ENCODE results near the gene KRT80.
A peak's percentile ranks its signal among the peaks of the same experiment; 100 is the strongest.

Gene KRT80

DNA sequence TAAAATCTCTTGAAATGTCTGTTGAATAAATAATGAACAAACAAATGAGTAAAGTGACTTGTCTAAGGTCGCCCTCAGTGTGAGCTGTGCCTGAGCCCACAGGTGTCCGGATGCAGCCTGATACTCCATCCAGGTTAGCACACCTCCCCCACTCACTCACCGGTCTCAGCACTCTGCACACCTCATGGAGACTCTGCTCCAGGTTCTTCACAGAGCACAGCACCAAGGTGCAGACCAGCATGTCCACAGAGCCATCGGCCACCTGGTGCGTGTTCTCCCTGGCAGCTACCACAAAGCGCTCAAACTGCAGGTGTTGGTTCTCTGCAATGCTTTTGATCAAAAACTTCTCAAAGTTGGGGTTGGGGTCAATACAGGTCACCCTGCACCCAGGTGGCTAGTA is 37.1 kb upstream of the KRT80 start:
- no peak for DNase-seq (ENCODE audit: low spot score)

DNA sequence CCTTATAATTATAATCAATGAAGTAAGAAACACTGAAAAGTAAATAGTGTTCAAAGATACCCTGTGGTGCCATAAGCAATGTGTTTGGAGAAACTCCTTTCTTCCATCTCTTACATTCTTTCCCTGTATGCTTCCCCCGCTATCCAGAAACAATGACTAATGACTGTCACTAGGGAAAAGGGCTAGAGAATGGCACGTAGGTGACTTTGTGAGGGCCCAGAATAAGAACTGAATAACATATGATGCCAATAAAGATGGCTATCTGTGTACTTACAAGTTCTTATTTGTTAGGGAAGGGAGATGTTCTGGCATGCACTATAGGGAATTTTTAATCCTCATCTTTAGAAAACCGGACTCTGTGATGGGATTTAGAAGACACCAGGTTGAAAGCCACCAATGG is 36.6 kb upstream of the KRT80 start:
- no peak for DNase-seq (ENCODE audit: low spot score)

DNA sequence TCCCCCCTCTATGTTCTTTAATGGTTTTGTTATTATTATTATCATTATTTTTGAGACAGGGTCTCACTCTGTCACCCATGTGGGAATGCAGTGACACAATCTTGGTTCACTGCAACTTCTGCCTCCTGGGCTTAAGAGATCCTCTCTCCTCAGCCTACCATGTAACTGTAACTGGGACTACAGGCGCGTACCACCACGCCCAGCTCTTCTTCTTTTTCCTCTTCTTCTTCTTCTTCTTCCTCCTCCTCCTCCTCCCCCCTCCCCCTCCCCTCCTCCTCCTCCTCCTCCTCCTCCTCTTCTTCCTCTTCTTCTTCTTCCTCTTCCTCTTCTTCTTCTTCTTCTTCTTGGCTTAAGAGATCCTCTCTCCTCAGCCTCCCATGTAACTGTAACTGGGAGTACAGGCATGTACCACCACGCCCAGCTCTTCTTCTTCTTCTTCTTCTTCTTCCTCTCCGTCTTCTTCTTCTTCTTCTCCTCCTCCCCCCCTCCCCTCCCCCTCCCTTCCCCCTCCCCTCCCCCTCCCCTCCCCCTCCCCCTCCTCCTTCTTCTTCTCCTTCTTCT is 35.9 kb upstream of the KRT80 start:
- no peak for DNase-seq (ENCODE audit: low spot score)

DNA sequence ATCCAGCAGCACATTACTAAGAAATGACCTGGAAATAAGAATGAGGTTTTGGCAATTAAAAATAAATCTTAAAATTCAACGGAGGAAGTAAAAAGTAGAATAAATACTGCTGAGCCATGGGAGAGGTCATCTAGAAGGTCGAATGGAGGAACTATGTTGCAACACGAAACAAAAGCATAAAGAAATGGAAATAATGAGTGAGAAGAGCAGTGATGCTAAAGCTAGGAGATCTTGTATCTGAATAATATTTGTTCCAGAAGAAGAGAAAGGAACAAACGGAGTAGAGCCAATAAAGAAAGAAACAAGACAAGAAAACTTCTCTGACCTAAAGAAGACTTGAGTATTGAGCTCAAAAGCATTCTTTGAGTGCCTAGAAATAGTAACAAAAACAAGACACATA is 34.6 kb upstream of the KRT80 start:
- DNase-seq (ENCODE audit: low spot score): no peak

DNA sequence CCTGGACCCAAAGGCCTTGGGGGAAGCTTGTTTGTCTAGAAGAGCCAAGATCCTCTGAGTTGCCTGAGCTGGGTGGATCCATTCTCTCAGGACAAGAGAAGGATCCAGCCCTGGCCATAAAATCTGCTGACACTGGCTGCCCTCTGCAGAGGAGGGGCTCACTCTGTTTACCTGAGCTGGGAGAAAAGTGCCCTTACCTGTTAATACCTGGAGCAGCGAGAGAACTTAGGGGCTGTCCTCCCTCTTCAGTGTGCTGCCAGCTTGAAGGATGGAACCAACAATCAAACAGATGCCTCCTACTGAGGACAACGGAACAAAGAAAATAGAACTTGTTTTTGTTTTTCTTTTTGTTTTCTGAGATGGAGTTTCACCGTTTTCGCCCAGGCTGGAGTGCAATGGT is 33.9 kb upstream of the KRT80 start:
- DNase-seq (ENCODE audit: low spot score): no peak

DNA sequence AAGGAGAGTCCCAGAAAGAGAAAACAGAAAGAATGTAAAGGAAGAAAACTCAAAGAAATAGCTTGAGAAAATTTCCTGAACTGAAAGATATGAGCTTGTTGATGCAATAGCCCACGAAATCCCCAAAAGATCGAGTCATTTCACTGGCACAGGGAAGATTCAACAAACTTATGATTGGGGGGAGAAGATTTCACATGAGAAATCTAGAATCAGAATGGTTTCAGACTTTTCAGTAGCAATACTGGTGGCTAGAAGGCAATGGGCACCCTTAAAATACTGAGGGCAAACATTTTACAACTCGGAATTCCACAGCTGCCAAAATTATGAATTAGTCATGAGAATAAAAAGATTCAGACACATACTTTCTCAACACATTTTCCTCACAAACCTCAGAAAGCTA is 32.3 kb upstream of the KRT80 start:
- DNase-seq (ENCODE audit: low spot score): no peak

DNA sequence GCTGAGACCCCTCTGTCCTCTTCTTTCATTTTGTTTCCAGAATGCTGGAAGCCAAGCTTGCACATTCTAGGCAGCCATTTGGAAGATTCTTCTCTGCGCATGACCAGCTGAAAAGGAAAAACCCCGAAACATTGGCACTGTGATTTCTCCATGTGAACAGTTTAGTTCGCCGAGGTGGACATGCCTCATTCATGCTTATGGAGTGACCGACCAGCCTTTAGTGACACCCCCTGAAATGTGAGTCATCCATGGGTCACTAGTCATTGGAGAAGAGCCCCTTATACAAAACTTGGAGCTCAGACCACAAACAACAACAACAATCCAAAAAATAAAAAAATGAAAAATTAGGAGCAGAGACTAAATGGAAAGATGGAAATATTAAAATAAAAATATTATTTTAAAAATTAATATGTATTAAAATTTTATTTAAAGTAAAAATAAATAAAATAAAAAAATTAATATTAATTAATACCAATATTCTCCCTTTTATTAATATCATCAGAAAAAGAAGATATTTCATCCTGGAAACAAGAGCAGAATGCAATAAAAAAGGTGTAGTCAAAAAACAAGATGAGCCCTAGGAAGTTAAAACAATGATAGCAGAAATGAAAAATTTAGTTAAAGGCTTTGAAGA is 31.7 kb upstream of the KRT80 start:
- no peak for DNase-seq (ENCODE audit: low spot score)

DNA sequence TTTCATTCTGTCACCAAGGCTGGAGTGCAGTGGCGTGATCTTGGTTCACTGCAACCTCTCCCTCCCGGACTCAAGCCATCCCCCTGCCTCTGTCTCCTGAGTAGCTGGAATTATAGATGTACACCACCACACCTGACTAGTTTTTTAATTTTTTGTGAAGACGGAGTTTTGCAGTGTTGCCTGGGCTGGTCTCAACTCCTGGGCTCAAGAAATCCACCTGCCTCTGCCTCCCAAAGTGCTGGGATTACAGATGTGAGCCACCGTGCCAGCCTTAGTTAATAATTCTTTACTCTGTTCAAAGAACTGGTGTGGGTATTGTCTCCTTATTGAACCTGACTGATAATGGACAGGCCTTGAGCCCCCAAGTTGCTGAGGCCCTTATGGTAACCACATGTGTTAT is 30.9 kb upstream of the KRT80 start:
- no peak for DNase-seq (ENCODE audit: low spot score)

DNA sequence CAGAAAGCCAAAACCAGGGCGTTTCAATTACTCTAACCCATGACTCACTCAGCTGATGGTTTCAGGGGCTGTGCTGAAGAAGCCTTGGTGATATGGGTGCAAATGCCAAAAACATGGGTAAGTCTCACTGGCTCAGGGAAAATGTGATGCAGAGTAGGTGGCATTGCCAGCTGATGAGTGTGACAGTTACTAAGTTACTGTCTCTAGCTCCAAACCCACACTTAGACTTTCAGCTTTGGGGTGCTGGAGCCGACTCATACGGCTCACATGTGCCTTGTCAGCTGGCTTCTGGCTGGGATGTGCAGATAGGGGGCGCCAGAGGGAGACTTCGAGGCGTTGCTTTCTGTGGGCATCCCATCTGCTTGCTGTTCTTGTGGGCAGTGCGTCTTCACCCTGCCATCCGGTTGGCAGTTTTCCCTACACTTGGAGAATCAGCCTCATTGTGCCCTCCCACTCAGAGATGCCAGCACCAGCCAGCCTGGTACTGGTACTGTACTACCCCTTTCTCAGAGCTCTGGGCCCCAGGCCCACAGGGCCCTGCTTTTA is 30.2 kb upstream of the KRT80 start:
- no peak for DNase-seq (ENCODE audit: low spot score)

DNA sequence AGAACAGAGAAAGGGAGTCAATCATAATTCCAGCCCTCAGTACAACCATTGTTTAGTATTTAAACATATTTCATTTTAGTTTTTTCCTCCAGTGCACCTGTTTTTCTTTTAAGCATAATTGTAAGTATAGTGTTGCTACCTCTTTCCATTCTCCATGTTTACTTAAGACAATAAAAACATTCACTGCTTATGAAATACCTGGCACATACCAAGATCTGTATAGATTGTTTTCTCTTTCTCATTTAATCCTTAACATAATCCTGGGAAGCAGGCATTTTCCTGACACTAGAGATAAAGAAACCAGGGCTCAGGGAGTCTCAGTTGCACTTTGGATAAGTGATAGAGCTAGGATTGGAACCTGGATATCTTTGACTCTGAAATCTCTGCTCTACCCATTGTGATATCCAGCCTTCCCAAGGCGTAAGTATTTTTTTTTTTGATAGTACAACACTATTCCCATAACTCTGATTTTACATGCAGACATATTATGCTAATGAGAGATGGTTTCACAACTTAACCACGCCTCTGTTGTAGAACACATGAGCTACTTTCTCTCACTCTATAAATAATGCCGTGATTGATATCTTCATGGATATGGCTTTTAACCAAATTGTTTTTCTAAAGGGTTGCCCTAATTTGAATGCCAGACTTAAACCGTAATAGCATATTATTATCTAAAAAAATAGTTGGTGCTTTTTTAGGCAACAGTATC is 29.4 kb upstream of the KRT80 start:
- DNase-seq (ENCODE audit: low spot score): no peak

DNA sequence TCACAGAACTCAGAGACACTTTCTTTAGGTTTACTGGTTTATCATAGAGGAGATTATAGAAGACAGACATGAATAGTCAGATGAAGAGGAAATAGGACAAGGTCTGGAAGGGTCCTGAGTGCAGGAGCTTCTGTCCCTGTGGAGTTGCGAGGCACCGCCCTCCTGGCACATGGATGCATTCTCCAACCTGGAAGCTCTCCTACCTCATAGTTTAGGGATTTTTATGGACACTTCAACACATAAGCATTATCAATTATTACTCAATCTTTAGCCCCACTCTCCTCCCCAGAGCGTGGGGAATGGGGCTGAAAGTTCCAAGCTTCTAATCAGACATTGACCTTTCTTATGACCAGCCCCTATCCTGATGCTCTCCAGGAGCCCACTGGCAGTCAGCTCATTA is 28.7 kb upstream of the KRT80 start:
- DNase-seq (ENCODE audit: low spot score): no peak

DNA sequence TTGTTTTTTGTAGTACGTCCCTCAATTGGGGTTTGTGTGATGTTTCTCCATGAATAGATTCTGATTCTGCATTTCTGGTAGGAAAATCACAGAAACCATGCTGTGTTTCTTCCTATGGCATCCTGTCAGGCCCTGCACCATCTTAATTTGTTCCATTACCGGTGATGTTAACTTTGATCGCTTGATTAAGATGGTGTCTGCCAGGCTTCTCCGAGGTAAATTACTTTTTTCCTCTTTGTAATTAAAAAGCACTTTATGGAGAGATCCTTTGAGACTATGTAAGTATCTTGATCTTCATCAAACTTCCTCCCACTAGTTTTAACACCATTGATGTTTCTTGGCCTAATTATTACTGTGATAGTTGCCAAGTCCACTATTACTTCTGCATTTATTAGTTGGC is 26.2 kb upstream of the KRT80 start:
- DNase-seq (ENCODE audit: low spot score): no peak

DNA sequence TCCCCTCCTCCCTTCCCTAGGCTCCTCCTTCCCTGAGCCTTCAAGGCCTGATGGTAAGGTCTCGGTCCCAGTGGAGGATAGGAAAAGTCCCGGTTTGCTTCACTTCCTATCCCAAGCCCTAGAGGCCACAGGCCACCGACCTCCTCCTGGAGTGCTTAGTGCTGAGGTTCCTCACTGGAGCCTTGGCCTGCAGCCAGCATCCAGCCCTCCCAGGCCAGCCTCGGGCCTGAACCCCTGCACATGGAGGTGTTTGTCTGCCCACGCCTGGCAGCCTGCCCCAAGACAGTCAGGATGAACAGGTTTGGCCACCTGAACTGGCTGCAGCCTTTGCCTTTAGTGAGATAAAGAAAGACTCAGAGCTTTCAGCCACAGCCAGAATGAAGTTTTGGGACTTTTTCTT is 25.4 kb upstream of the KRT80 start:
- no peak for DNase-seq (ENCODE audit: low spot score)

DNA sequence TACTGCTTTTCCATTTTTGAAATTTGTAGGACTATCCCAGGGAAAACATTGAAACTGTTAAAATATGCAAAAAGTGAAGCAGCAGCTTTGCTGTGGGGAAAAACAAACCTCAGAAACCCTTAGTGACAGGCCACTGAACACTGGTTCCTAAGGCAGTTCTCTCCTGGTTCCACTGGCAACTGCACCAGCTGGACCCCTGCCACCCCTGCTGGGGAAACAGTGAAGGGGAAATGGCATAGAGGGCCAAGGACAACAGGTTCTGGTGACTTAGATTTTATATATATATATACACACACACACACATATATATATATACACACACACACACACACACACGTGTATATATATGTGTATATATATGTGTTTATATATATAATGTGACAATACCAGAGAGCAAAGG is 25.0 kb upstream of the KRT80 start:
- DNase-seq (ENCODE audit: low spot score): no peak

DNA sequence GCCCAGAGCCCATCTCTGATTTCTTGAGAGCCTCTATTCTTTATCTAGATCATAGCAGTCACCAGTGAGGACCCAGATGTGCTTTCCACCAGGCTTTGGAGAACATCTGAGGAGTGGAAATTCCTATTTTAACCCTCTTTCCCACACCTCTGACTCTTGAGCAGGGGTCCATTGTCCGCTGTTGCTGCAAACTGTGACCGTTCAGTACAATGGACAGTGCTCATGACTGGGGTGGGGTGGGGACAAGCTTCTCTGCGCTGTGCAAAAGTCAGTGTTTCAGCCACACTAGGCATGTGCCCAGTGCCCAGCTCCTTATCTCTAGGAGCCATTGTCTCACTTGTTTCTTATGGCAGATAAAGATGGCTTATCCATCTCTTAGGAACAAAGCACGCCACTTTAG is 24.3 kb upstream of the KRT80 start:
- DNase-seq (ENCODE audit: low spot score): no peak

DNA sequence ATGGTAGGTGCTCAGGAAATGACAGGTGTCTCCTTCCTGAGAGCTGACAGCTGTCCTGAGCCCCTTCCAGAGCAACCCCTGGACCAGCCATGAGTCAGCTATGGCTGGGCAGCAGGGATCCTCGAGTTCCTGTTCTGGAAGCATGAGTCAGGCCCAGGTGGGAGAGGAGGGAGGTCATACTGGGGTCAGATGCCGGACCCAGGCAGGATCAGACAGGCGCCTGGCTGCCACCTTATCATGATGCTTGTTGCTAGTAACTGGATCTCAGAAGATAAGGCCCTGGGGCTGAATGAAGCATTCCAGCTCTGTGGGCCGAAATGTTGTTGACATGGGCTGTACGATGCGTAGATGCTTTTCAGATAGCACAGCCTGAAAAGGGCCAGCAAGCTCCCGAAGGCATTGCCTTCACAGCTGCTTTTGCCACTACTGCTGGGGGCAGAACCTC is 23.8 kb upstream of the KRT80 start:
- no peak for DNase-seq (ENCODE audit: low spot score)

DNA sequence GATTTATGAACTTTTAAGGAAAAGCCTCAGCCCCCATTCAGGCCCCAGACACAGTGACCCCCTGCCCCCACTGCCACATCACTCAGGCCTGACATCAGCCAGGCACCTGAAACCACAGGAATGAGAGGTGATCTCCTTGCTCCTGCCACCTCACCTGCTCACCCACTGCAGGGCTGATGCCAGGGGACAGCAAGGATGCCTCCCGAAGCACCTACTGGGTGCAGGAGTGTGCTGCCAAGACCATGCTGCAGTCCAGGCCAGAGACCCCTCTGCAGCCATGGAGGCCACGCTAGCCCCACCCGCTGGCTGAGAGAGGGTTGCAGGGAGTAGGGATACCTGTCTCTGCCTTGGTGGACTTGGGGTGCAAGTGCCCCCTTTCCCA is 22.6 kb upstream of the KRT80 start:
- no peak for DNase-seq (ENCODE audit: low spot score)

DNA sequence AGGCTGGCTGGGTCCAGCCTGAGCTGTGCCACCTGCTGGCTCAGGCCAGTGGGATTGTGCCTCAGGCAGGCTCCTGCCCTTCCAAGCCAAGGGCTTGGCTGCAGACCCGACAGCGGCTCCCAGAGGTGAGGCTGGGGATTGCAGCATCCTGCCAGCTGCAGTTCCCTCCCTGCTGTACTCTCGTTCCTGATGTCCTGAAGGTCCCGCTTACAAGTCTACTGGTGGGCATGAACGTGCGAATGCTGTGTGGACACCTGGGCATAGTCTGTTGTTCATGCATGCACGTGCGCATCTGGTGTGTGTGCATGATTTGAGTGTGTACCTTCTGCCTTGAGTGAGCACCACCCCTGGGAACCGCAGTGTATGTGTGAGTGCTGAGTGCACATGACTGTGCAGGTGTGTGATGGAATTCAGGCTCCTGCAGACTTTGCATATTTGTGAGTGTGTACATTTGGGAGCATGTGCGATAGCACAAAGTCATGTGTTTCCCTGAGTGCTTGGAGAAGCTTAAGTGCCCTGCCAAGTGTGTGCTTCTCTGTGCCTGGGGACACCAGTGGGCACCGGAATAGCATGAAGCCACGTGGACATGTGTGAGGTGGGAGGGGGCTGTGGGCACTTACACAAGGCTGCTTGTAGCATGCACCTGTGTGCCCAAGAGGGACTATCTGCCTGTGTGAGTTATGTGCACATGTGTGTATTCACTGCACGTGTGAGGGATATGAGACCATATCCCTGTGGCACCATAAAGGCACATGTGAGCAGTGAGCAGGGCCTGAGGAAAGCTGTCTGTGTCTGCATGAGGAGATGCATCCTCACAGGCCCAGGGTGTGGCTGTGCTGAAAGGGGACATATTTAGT is 22.0 kb upstream of the KRT80 start:
- DNase-seq (ENCODE audit: low spot score): peak; percentile 88

DNA sequence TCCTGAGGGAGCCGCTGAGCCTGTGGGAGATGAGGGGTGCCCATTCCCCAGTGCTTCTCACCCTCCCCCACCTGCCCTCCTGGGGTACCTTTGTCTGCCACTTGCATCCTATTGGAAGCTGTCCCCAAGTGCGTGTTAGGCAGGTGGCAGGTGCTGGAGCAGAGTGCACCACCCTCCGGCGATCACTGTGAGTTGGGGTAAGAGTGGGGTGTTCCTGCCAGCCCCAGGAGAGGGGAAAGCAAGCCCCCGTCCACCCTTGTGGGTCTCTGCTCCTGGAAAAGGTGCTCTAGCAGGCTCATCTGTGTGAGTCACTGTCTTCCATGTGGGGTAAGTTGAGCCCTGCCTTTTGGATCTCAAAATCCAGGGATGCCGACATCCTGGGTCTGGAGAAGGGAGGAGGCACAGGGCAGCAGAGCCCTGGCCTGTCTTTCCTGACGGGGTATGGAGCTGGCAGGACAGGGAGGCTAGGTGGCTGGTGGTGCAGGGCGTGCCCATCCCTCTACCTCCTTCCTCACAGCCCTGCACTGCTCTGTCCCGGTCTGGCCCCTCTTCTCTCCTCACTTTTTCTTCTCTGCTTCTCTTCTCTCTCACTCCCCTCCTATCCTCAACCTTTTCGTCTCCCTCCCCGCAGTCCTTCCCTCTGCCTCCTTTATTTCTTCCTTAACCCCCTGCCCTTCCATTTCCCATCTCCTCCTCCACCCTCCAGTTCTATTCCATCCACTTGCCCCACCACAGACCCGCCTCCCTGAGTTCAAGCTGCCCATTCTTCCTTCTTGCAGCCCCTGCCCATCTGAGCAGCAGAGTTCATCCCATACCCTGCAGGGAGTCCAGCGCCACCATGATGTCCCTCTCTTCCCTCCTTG is 21.1 kb upstream of the KRT80 start:
- DNase-seq (ENCODE audit: low spot score): no peak

DNA sequence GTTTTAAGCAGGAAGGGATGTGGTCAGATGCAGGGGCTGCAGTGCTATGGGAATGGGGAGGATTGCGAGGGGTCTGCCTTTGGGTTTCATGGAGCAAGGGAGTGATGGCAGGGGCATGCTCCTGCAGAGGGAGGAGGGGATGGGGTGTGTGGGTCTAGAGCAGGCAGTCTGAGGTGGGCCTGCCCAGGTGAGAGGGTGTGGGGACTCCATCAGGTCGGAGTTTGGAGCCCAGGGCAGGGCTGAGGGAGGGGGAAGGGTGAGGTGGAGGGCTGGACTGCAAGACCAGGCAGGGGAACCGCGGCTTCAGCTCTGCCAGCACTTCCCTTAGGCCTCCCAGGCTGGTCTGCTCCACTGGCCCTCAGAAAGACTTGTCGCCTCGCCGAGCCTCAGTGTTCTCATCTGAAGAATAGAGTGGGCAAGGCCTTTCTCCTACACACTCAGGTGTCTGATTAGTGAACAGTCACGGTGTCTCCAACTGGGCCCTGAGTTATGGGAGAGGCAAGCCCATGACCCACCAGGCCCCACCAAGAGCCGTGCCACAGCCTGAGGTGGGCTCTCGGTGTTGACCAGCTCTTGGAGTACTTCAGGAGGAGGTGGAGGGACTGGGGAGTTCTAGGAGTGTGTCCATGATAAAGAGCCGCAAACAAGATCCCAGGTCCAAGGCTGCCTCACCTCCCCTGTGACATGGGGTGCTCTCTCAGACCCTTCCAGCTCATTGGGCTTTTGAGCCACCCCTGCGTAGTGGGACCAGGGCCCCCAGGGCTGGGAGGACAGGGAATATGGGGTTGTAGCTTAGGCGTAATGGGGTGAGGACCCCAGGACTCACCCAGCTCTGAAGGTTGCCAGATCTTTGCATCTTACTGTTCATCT is 20.1 kb upstream of the KRT80 start:
- no peak for DNase-seq (ENCODE audit: low spot score)
